K562 (cell line): ENCODE results near the gene CD160. TPM values are rescaled to one million over a fixed set of nuclear protein-coding genes. Genes with fewer than 3 reads are reported as not detected.

Source experiments
- polyA plus RNA-seq, 8 experiments: library from polyadenylated mRNA; depleted of rRNA in 4 of 8; stranded (reverse) in 5 of 8; unstranded in 3 of 8; fragments of >200 nt; fragmentation: Nextera tagmentation in 2 of 8; fragmentation: Illumina TruSeq in 1 of 8; extraction: Ambion mirVana in 2 of 8; extraction: Trizol in 1 of 8; gene quantifications; 2 replicates each; pipeline versions ENCODE4 v1.2.1 to v1.2.3, GENCODE V29; 2011 to 2014; ENCODE audit warnings: inconsistent platforms in 1 of 8, missing spikeins in 1 of 8
- total RNA-seq, 7 experiments: library from RNA; depleted of rRNA in 6 of 7; stranded (reverse); fragments of >200 nt in 6 of 7; fragmentation: Illumina TruSeq in 2 of 7; extraction: Trizol in 2 of 7; gene quantifications; 2 replicates each; pipeline versions ENCODE4 v1.2.1 to v1.2.3, GENCODE V29; 2011 to 2021; ENCODE audit warnings: low replicate concordance in 1 of 7

CD160 gene
- total and polyA plus RNA-seq, 9 of the 15 experiments (the other 6 are each of a cell fraction or from before 2014, with no cell fraction given): 0.01 TPM; not detected in 8

Other genes with a start within 250 kb of the CD160 start
Only the 7 nearest of the 13 such genes appear.
- 23.0 and 30.5 TPM in 2 replicates for gene GPR89A, start 111.5 kb upstream of the CD160 start, total RNA-seq (2014; rRNA removed)
- 45.6 and 50.1 TPM in 2 replicates for gene GPR89A, start 111.5 kb upstream of the CD160 start, total RNA-seq (2014; rRNA removed; fragmentation: Illumina TruSeq; extraction: Trizol)
- gene GPR89A, start 111.5 kb upstream of the CD160 start, total RNA-seq (2015; rRNA removed; fragmentation: Illumina TruSeq; extraction: Trizol): 37.4 and 39.0 TPM in 2 replicates
- 28.3 and 31.4 TPM in 2 replicates for gene GPR89A, start 111.5 kb upstream of the CD160 start, total RNA-seq (2021)
- gene GPR89A, start 111.5 kb upstream of the CD160 start, polyA plus RNA-seq (2011; rRNA removed): 52.4 and 63.4 TPM in 2 replicates
- 33.1 and 44.3 TPM in 2 replicates for gene GPR89A, start 111.5 kb upstream of the CD160 start, polyA plus RNA-seq (2014; fragmentation: Illumina TruSeq; extraction: Trizol)
- gene GPR89A, start 111.5 kb upstream of the CD160 start, polyA plus RNA-seq (2014; fragmentation: Nextera tagmentation; extraction: Ambion mirVana): 10 to 100 TPM; 33.1 to 40.7 TPM
- gene GPR89A, start 111.5 kb upstream of the CD160 start, polyA plus RNA-seq (2014; rRNA removed): 23.8 and 29.7 TPM in 2 replicates
- gene PDZK1, start 12.1 kb upstream of the CD160 start, total RNA-seq (2014; rRNA removed): not detected in 2 replicates
- gene PDZK1, start 12.1 kb upstream of the CD160 start, total RNA-seq (2014; rRNA removed; fragmentation: Illumina TruSeq; extraction: Trizol): 0.10 and 0.22 TPM in 2 replicates
- 0.11 and 0.23 TPM in 2 replicates for gene PDZK1, start 12.1 kb upstream of the CD160 start, total RNA-seq (2015; rRNA removed; fragmentation: Illumina TruSeq; extraction: Trizol)
- gene PDZK1, start 12.1 kb upstream of the CD160 start, total RNA-seq (2021): 0.13 and 0.22 TPM in 2 replicates
- gene PDZK1, start 12.1 kb upstream of the CD160 start, polyA plus RNA-seq (2011; rRNA removed): 0.04 TPM in 1 of 2 replicates, not detected in the other
- gene PDZK1, start 12.1 kb upstream of the CD160 start, polyA plus RNA-seq (2014; fragmentation: Illumina TruSeq; extraction: Trizol): not detected in 2 replicates
- gene PDZK1, start 12.1 kb upstream of the CD160 start, polyA plus RNA-seq (2014; fragmentation: Nextera tagmentation; extraction: Ambion mirVana): under 1 TPM; 0.07 to 0.21 TPM
- 0.08 and 0.16 TPM in 2 replicates for gene PDZK1, start 12.1 kb upstream of the CD160 start, polyA plus RNA-seq (2014; rRNA removed)
- gene RNF115, start 104.6 kb downstream of the CD160 start, total RNA-seq (2014; rRNA removed): 8.4 and 8.8 TPM in 2 replicates
- 12.5 and 13.6 TPM in 2 replicates for gene RNF115, start 104.6 kb downstream of the CD160 start, total RNA-seq (2014; rRNA removed; fragmentation: Illumina TruSeq; extraction: Trizol)
- gene RNF115, start 104.6 kb downstream of the CD160 start, total RNA-seq (2015; rRNA removed; fragmentation: Illumina TruSeq; extraction: Trizol): 11.5 and 12.3 TPM in 2 replicates
- gene RNF115, start 104.6 kb downstream of the CD160 start, total RNA-seq (2021): 9.5 and 10.2 TPM in 2 replicates
- 12.1 and 14.3 TPM in 2 replicates for gene RNF115, start 104.6 kb downstream of the CD160 start, polyA plus RNA-seq (2011; rRNA removed)
- gene RNF115, start 104.6 kb downstream of the CD160 start, polyA plus RNA-seq (2014; fragmentation: Illumina TruSeq; extraction: Trizol): 8.4 and 9.9 TPM in 2 replicates
- gene RNF115, start 104.6 kb downstream of the CD160 start, polyA plus RNA-seq (2014; fragmentation: Nextera tagmentation; extraction: Ambion mirVana): 1 to 10 TPM; 1.9 to 2.0 TPM
- 6.9 and 7.8 TPM in 2 replicates for gene RNF115, start 104.6 kb downstream of the CD160 start, polyA plus RNA-seq (2014; rRNA removed)
- 42.0 and 44.8 TPM in 2 replicates for gene POLR3C, start 104.7 kb downstream of the CD160 start, total RNA-seq (2014; rRNA removed)
- 50.7 and 53.9 TPM in 2 replicates for gene POLR3C, start 104.7 kb downstream of the CD160 start, total RNA-seq (2014; rRNA removed; fragmentation: Illumina TruSeq; extraction: Trizol)
- 54.6 and 56.8 TPM in 2 replicates for gene POLR3C, start 104.7 kb downstream of the CD160 start, total RNA-seq (2015; rRNA removed; fragmentation: Illumina TruSeq; extraction: Trizol)
- gene POLR3C, start 104.7 kb downstream of the CD160 start, total RNA-seq (2021): 45.2 and 46.0 TPM in 2 replicates
- 31.5 and 42.9 TPM in 2 replicates for gene POLR3C, start 104.7 kb downstream of the CD160 start, polyA plus RNA-seq (2011; rRNA removed)
- 58.1 and 64.1 TPM in 2 replicates for gene POLR3C, start 104.7 kb downstream of the CD160 start, polyA plus RNA-seq (2014; fragmentation: Illumina TruSeq; extraction: Trizol)
- gene POLR3C, start 104.7 kb downstream of the CD160 start, polyA plus RNA-seq (2014; fragmentation: Nextera tagmentation; extraction: Ambion mirVana): 10 to 100 TPM; 19.7 to 49.9 TPM
- gene POLR3C, start 104.7 kb downstream of the CD160 start, polyA plus RNA-seq (2014; rRNA removed): 36.9 and 43.5 TPM in 2 replicates
- 6.8 and 9.9 TPM in 2 replicates for gene NUDT17, start 126.1 kb downstream of the CD160 start, total RNA-seq (2014; rRNA removed)
- gene NUDT17, start 126.1 kb downstream of the CD160 start, total RNA-seq (2014; rRNA removed; fragmentation: Illumina TruSeq; extraction: Trizol): 4.5 and 5.5 TPM in 2 replicates
- gene NUDT17, start 126.1 kb downstream of the CD160 start, total RNA-seq (2015; rRNA removed; fragmentation: Illumina TruSeq; extraction: Trizol): 4.2 and 5.2 TPM in 2 replicates
- gene NUDT17, start 126.1 kb downstream of the CD160 start, total RNA-seq (2021): 6.1 and 7.2 TPM in 2 replicates
- gene NUDT17, start 126.1 kb downstream of the CD160 start, polyA plus RNA-seq (2011; rRNA removed): 10.0 and 11.4 TPM in 2 replicates
- gene NUDT17, start 126.1 kb downstream of the CD160 start, polyA plus RNA-seq (2014; fragmentation: Illumina TruSeq; extraction: Trizol): 7.6 and 8.3 TPM in 2 replicates
- gene NUDT17, start 126.1 kb downstream of the CD160 start, polyA plus RNA-seq (2014; fragmentation: Nextera tagmentation; extraction: Ambion mirVana): 1 to 10 TPM; 2.1 to 3.1 TPM
- 7.8 and 10.7 TPM in 2 replicates for gene NUDT17, start 126.1 kb downstream of the CD160 start, polyA plus RNA-seq (2014; rRNA removed)
- gene PIAS3, start 139.6 kb downstream of the CD160 start, total RNA-seq (2014; rRNA removed): 7.9 and 10.4 TPM in 2 replicates
- 6.0 and 6.9 TPM in 2 replicates for gene PIAS3, start 139.6 kb downstream of the CD160 start, total RNA-seq (2014; rRNA removed; fragmentation: Illumina TruSeq; extraction: Trizol)
- gene PIAS3, start 139.6 kb downstream of the CD160 start, total RNA-seq (2015; rRNA removed; fragmentation: Illumina TruSeq; extraction: Trizol): 7.4 and 7.5 TPM in 2 replicates
- gene PIAS3, start 139.6 kb downstream of the CD160 start, total RNA-seq (2021): 15.7 and 17.7 TPM in 2 replicates
- 8.5 and 16.5 TPM in 2 replicates for gene PIAS3, start 139.6 kb downstream of the CD160 start, polyA plus RNA-seq (2011; rRNA removed)
- 22.6 and 25.6 TPM in 2 replicates for gene PIAS3, start 139.6 kb downstream of the CD160 start, polyA plus RNA-seq (2014; fragmentation: Illumina TruSeq; extraction: Trizol)
- gene PIAS3, start 139.6 kb downstream of the CD160 start, polyA plus RNA-seq (2014; fragmentation: Nextera tagmentation; extraction: Ambion mirVana): 1 to 10 TPM; 1.1 to 1.5 TPM
- gene PIAS3, start 139.6 kb downstream of the CD160 start, polyA plus RNA-seq (2014; rRNA removed): 14.3 and 16.2 TPM in 2 replicates
- 0.12 and 0.14 TPM in 2 replicates for gene ANKRD35, start 166.4 kb downstream of the CD160 start, total RNA-seq (2014; rRNA removed)
- gene ANKRD35, start 166.4 kb downstream of the CD160 start, total RNA-seq (2014; rRNA removed; fragmentation: Illumina TruSeq; extraction: Trizol): 0.07 TPM in 1 of 2 replicates, not detected in the other
- 0.08 TPM in 1 of 2 replicates, not detected in the other for gene ANKRD35, start 166.4 kb downstream of the CD160 start, total RNA-seq (2015; rRNA removed; fragmentation: Illumina TruSeq; extraction: Trizol)
- gene ANKRD35, start 166.4 kb downstream of the CD160 start, total RNA-seq (2021): 0.07 TPM in 1 of 2 replicates, not detected in the other
- not detected in 2 replicates for gene ANKRD35, start 166.4 kb downstream of the CD160 start, polyA plus RNA-seq (2011; rRNA removed)
- gene ANKRD35, start 166.4 kb downstream of the CD160 start, polyA plus RNA-seq (2014; fragmentation: Illumina TruSeq; extraction: Trizol): 0.07 TPM in 1 of 2 replicates, not detected in the other
- not detected for gene ANKRD35, start 166.4 kb downstream of the CD160 start, polyA plus RNA-seq (2014; fragmentation: Nextera tagmentation; extraction: Ambion mirVana)
- 0.07 TPM in 1 of 2 replicates, not detected in the other for gene ANKRD35, start 166.4 kb downstream of the CD160 start, polyA plus RNA-seq (2014; rRNA removed)